ENCODE results near the gene ADCY3.
"Not testable (repeated sequence)": the region's sequence is repeated elsewhere in the genome, so short reads cannot be mapped to it uniquely, and the experiment has no call there.

Gene ADCY3

DNA sequence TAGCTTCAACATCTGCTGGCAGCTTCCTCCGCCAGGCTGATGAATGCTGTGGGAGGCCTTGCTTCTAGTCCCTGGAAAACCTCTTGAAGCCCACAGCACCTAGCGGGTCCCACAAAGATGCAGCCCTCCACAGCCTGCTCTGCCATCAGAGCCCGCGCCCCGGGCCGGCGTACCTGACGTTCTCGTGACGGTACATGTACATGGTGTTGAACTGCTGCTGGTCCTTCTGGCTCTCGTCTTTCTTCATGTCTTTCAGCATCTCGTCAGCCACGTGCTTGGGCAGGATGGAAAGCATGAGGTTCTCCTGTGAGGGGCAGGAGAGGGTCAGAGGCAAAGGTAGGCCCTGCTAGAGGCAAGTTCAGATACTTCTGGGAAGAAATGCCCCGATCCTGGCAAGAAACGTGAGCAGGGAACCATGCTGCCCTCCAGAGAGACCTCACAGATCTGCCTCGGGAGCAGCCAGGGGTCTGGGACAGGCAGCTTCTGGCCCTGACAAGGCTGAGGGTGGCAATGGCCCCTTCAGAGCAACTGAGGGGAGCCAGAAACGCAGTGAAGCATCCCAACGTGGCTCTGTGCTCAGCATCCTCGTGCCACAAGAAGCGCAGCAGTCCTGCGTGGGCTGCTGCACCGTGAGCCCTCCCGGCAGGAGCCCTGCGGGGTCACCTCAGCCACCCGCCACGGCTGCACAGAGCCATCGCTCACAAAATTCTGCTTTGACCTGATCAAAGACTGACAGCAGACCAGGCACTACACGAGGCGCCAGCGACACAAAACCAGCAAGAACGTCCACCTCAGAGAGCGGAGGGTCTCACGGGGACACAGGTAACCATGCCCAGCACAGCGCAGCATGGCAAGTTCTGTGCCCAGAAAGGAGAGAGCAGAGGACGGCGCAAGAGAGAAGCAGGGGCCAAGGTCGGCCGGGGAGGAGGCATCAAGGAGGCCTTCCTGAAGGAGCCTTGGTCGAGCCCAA, 77.7 kb downstream of the ADCY3 start:
- no peak for DNase-seq

DNA sequence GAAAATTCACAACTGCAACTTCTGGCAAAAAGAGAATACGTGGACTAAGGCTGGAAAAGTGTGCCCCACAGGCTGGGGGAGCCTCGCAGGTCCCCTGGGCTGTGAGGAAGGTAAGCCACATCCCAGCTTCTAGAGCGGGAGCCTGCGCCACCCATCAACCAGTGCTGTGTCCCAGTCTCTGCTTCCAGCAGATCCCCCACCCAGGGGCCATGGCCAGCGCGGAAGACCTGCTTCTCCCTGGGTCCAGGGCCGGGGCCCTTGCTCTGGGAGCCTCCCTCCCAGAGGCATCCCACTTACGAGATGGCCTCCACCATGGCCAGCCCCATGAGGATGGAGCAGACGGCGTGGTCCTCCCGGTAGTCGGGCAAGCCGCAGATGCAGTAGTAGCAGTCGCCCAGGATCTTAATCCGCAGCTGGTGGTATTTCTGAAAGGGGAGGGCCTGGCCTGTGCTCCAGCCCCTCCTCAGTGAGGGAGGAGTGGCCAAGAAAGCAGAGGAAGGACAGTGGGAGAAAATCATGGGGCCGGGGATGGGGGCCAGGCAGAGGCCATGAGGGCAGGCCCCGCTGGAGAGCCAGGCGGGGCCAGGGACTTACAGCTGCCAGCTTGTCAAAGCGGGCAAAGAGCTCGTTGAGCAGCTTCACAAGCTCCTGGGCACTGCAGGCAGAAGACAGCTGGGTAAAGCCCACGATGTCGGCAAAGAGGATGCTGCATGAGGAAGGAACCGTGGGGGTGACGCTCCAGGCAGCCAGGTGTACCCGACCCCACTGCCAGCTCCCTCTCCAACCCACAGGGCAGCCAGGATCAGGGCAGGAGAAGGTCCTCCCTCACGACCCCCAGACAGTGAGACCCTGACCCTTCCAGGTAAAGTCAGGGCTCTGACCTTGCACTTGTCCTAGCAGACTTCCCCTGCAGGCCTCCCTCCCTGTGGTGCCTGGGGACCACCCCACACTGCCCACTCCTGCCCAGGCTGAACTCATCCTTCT, 78.8 kb downstream of the ADCY3 start:
- DNase-seq, result no peak

DNA sequence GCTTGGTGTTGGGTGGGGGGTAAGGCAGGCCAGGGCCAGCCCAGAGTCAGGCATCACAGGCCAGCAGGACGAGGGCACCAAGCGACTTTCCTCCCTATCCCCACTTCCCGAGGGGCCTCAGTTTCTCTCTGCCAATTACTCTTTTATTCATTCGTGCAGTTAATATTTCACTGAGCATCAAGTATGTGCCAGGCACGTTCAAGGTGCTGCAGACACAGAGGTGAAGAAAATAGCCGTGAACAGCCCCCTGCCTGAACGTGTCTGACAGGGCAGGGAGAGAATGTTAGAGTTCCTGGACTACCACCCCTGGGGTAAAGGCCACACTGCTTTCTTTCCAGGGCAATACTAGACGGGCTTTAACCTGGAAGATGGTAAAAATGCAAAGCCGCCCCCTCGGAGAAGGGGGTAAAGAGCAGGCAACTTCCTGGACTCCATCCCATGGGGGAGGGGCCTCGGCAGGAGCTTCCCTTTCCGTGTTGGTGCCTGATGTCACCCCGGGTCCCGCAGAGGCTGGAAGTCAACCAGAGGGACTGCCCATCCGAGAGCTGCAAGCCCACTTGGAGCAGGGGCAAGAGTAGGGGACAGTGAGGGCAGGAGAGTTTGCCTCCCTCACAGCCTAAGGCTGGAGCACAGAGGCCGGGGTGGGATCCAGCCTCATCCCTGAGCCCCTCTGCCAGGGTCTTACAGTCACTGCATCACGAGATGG, 79.7 kb downstream of the ADCY3 start:
- no peak for DNase-seq

DNA sequence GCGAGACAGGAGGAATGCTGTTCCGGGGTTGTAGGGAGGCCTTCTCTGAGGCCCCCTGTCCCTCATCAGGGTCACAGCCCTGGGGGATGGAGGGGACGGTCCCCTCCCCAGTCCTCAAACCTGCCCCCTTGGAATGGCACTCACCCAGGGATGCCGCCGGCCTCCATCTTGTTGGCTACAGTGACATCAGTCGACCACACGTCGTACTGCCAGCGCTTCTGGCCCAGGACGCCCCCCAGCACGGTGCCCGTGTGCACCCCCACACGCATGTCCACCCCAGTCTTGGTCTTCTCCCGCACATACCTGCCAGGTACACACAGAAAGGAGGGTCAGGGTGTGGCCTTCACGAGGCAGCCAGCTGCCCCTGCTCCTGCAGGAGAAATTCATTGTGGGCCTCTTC, 80.3 kb downstream of the ADCY3 start:
- DNase-seq, result no peak

DNA sequence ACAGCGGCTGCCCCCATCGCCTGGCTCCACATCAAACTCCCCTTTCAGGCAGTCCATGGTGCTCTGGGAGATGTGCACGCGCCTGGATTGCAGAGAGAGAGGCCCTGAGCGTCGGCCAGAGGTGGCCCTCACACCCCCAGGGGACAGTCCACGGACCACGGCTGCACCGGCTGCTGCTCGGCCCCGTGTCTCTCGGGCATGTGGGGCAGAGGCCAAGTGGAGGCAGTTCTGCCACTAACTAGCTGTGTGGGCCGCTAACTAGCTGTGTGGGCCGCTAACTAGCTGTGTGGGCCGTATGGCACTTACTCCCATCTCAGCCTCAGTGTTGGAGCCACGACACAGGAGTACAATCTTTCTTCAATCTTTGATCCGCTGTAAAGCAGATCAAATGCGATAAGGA, 81.5 kb downstream of the ADCY3 start:
- no peak for DNase-seq

DNA sequence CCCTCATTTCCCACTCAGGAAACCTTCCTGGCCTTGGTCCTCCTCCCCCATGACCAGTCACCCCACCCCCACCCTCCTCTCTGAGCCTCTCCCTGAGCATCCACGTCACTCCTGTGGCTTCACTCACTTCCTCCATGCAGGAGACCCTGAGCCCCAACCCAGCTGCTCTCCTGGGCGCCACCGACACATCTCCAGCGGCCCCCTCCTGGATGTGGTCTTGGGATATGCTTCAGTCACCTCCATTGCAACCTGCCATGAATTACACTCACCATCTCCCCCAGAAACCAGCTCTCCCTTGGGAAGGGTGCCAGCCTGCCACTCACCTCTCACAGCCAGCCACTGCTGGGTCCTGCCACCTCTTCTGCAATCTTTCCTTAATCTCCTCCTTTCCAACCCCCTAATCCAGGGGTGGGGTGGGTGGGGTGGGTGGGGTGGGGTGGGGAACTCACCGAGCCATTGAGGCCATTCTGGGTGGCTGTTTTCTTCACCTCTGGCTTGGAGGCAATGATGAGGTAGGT, 82.0 kb downstream of the ADCY3 start:
- DNase-seq, result no peak

DNA sequence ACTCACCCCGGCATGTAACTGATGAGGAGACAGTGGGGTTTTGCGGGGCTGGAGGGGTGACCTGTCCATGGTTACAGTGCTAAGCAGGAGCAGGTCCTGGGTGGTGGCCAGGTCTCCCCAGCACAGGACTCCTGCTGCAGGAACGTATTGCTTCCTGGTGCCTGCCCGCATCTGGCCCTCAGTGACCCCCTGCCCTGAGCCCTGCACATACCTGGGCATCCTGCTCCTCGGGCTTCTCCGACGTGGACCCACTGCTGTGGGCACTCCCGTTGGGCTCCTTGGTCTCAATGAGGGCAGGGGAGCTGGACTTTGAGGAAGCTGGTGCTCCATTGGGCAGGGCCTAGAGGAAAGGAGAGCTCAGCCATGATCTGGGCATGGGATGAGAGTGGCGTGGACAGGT, 83.3 kb downstream of the ADCY3 start:
- DNase-seq, result no peak

DNA sequence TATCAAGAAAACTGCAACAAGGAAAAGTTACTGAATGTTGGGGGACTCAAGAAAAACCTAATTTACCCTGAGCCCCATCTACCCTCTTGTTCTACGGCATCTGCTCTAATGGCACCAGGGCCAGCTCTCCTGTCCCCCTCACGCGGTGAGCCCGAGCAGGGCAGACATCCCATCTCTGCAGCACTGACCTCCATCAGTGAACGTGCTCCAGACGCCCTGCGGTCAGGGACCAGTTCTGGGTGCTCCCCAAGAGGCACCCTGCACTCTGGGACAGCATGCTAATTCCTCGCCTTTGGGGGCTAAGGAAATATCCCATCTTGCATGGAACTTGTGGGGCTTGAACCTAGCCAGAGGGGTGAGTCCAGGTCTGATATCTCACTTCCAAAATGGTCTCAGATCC, 83.8 kb downstream of the ADCY3 start:
- DNase-seq, result no peak

DNA sequence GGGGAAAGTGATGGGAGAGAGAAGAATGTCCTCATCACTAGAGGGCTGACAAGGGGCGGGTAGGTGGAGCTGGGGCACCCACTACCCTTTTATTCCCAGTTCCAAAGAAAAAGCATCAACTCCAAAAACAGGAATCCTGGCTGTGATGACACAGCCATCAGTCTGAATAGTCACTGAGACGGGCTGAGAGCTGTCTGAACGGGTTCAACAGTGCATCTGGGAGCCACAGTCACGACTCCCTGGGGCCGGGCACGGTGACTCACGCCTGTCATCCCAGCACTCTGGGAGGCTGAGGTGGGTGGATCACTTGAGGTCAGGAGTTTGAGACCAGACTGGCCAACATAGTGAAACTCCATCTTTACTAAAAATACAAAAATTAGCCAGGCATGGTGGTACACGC, 84.6 kb downstream of the ADCY3 start:
- not testable (repeated sequence) for DNase-seq

DNA sequence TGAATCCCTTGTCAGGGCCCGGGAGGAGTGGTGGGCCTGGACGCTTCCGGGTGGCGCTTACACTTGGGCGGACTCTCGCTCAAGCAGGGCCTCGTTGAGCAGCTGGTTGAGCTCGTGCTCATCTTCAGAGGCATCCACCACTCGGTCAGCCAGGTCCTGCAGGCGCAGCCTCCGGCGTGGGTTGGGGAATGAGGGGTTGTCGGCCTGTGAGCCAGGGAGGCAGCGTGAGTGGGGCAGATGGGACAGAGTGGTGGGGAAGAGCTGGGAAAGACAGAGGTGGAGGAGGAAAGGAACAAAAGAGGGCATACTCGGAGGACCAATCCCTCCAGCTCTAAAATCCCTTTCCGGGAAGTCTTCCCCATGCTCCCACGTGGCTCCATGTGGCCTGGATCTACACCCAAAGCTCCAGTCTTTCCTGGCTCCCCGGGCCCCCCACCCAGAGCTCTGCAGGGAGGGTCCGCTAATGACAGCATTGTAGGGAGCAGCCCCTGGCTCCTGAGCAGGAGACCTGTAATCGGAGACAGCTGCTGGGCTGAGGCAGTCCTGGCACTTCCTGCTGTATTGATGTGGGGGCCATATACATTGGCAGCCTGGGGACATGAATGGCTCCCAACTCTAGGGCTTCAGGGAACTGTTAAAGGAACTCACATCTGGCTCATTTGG, 85.2 kb downstream of the ADCY3 start:
- no peak for DNase-seq

DNA sequence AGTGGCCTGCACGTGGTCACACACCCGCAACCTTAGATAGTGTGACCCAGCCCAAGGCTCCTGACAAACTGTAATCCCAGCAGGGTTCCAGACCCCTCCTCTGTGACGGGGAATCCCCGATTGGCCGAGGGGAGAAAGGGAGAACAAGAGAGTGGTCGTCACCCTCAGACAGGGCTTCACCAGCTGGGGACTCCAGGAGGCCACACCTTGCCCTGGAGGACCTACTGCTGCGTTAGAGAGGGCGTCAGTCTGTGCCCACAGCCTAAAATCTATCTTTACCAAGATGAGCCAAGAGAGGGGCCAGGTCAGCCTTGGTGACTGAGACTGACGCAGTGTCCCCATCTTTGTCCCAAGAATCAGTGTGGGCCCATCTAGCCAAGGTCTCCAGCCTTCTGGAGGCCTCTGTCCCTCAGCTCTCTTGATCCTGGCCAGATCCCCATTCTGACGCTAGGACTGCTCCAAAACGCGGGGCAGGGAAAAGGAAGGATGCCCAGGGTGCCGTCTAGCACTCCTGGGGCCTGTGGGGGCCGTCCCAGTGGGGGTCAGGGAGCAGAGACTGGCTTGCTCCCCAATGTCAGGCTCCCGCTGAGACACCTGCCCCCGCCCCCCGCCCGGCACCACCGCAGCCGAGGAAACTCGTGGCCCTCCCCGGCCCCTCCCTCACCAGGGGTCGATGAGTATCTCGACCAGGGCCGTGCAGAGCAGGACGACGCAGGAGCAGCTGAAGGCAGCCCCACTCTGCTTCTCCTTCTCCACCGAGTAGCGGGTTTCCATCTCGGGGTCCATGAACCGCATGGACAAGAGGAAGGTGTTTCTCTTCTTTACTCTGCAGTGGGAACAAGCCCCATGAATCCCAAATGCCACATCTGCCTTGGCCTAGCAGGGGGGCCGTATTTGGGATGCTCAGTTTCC, 86.0 kb downstream of the ADCY3 start:
- no peak for DNase-seq

DNA sequence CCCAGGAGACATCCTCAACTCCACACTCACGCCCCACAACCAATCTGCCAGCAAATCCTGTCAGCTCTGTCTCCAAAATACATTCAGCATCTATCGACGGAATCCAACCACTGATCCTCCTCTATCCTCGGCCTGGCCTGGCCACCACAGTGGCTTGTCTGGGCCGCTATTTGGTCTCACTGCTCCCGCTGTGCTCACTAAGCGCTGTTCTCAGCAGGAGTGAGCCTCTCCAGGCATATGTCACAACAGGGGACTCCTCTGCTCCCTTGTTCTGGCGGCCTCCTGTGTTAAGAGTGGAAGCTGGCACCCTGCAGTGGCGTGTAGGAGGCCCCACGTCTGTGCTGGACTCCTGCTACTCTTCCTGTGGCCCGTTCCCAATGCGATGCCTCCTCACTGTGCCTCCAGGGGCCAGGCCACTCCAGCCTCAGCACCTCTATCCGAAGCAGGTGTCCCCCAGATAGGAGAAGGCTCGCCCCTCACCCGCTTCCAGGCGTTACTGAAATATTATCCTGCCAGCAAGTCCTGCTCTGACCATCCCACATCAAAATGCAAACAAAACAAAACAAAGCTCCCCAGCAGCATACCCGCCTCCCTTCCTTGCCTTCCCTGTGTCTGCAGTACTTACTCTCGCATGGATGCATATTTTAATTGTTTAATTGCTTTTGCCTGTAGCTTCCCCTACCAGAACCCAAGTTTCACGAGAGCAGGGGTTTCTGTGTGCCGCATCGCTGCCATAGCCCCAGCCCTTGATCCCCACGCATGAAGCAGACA, 86.9 kb downstream of the ADCY3 start:
- no peak for DNase-seq

DNA sequence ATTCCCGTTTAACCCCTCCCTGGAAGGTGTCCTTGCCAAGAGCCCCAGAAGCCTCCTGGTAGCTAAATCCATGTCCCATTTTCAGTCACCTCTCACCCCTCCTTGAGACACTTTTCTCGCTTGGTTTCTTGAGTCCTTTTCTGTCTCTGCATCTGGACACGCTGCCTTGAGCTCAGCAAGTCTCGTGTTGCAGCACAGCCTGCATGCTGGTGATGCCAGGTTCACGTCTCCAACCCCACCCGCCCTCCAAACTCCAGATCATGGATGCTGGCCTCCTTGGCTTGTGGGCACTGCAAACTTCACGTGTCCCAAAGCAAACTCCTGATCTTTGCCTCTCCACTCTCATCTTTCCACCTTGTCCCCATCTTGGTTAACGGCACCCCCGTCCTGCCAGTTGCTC, 87.5 kb downstream of the ADCY3 start:
- DNase-seq, result no peak

DNA sequence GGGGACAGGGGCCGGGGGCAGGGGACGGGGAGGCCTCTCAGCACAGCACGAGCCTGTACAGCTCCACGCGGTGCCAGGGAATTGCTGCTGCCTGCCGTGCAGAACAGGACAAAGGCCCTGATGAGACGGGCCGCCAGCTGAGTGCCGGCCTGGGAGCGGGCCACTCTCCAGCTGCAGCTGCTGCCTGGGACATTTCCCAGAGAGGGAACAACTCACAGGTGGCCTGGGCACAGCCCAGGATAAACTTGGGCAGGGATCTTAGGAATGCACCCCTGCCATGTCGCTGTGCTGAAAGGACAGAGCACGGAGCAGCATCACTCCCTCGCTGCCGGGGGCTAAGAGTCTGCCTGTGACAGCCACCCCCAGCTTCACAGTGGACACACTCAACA, 88.0 kb downstream of the ADCY3 start:
- DNase-seq, result no peak

DNA sequence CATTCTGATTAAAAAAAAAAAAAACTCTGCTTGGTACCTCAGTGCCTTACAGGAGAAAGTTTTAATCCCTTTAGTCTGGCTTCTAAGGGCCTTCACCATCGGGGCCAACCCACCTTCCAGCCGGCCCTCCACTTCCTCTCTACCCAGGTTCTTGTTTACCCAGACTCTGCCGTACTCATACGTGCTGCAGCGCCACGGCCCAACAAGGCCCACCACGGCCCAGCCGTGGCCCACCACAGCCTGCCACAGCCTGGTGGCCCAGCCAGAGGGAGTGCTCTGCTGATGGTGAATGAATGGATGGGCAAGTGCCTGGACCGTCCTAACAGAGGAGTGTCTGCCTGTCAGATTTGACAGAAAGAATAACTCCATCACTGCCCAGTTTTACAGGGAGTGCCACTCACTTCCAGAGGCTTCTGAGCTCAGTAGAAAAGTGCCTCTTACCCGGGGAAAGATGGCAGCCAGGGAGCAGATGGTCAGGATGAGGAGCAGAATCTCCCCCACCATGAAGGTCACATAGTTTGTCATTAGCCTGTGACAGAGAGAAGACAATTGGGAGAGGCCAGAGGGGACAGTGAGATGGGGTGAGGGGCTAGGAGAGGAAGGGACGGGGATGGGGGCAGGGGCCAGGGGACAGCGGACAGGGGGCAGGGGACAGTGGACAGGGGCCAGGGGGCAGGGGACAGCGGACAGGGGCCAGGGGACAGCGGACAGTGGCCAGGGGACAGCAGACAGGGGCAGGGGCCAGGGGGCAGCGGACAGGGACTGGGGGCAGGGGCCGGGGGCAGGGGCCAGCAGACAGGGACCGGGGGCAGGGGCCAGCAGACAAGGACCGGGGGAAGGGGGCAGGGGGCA, 88.6 kb downstream of the ADCY3 start:
- DNase-seq, result no peak

DNA sequence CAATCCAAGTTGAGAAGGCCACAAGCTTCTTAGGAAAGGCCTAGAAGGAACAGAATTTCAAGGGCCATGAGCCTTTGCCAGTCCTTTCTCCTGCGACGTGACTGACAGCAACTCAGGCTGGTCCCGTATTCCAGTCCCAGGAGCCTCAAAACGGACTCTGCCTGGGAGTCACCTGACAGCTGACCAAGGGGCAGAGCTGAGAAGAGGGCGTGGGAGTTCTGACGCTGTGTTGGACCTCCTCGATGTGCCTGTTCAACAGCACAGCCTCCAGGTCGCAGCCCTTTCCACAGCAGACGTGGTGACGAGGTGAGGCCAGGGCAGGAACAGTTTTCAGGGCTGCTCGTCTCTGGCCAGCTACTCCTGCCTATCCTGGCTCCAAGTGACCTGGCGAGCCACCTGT, 89.3 kb downstream of the ADCY3 start:
- DNase-seq, result no peak

DNA sequence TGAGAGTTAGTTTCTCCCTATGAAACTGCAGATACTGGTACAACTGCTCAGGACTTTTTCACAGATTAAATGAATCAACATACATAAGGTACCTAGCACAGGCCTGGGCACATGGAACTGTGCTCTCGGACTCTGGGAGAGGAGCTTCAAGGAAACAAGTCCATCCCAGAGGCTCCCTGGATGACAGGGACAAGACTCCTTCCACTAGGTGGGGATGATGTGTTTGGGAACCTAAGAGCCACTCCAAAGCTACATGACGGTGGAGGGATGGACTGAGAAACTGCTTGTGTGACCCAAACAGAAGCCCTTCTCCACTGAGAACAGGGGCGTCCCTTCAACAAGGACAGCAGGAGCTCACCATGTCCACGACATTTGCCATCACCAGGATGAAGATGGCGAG, 89.7 kb downstream of the ADCY3 start:
- DNase-seq, result no peak

DNA sequence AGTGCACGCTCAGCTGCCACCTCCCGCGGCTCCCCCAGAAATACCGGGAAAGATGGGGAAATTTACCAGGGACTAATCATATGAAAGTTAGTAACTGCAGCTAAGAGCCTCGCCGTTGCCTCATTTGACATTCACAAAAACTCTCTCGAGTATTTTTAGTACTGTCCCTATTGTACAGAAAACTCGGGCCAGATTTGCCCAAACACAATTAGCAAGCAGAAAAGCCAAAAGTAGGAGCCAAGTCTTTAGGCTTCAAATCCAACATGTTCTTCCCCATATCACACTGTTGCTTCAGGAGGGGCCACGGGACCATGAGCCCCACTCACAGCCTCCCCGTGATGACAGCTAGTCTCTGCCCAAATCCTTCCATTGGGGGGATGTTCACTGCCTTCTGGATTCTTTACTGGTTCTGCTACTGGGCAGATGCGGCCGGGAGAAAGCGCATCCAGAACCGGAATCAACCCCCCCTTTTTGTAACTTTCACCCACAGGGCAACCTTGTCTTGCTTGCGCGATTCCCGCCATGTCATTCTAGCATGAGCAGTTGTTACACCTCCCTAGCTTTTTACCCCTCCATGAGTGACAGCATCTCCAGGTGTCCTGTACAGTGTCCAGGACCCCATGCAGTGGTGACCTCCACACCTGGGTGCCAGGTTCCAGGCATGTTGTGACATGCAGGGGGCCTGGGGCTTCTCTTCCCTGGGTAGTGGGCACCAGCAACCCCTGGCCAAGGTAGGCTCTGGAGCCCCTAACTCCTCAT, 91.6 kb downstream of the ADCY3 start:
- DNase-seq, result no peak
